Esophagus muscularis mucosa (tissue), 4 donors: ENCODE measurements around the gene GRK5. TPM values are rescaled to one million over a fixed set of nuclear protein-coding genes. Genes with fewer than 3 reads are reported as not detected.

ENCODE experiments used
- DNase-seq: peaks from one replicate; pipeline ENCODE4 v3.0.0-alpha.2; 2017; ENCODE audit errors: extremely low spot score
- H3K27ac ChIP-seq, 4 donors: fragments of 200-600 bp; sonication (generic); replicated peaks in 1 of 4; 1 replicate in 3 of 4; 2 replicates in 1 of 4; pipeline ENCODE4 v1.5.1; 2016 to 2019; ENCODE audit warnings: mild to moderate bottlenecking in 1 of 4
- H3K27me3 ChIP-seq, 4 donors: fragments of 200-600 bp; sonication (generic); one replicate each; pipeline versions ENCODE4 v1.5.1 to v1.6.0; 2016 to 2019
- H3K36me3 ChIP-seq, 4 donors: fragments of 200-600 bp; sonication (generic); one replicate each; pipeline ENCODE4 v1.5.1; 2016 to 2019
- H3K4me1 ChIP-seq, 4 donors: fragments of 200-600 bp; sonication (generic); one replicate each; pipeline ENCODE4 v1.5.1; 2016 to 2019
- H3K4me3 ChIP-seq, 4 donors: fragments of 200-600 bp; sonication (generic); 1 replicate in 2 of 4; 2 replicates in 2 of 4; pipeline ENCODE4 v1.5.1; 2016 to 2019; ENCODE audit warnings: mild to moderate bottlenecking in 4 of 4, moderate library complexity in 1 of 4
- H3K9me3 ChIP-seq, 4 donors: fragments of 200-600 bp; sonication (generic); 1 replicate in 3 of 4; 2 replicates in 1 of 4; pipeline ENCODE4 v1.5.1; 2016 to 2019
- CTCF ChIP-seq, 3 experiments: fragments of 200-600 bp in 2 of 3; fragments of 450-650 bp in 1 of 3; sonication (generic) in 2 of 3; IDR thresholded peaks; one replicate each; pipeline ENCODE4 v1.5.1; 2017 to 2019; ENCODE audit warnings: antibody characterized with exemption in 3 of 3, mild to moderate bottlenecking in 2 of 3, moderate library complexity in 1 of 3
- EP300 ChIP-seq: sonication (generic); formaldehyde crosslinking; IDR thresholded peaks from one replicate; pipeline ENCODE4 v1.6.1; 2017; ENCODE audit warnings: antibody characterized with exemption
- POLR2A ChIP-seq: fragments of 450-650 bp; IDR thresholded peaks from one replicate; pipeline ENCODE4 v1.6.1; 2017; ENCODE audit warnings: antibody characterized with exemption, moderate library complexity, mild to moderate bottlenecking, low read depth
- POLR2AphosphoS5 ChIP-seq, 2 donors: sonication (generic); formaldehyde crosslinking; IDR thresholded peaks; one replicate each; pipeline ENCODE4 v1.6.1; 2017; ENCODE audit warnings: antibody characterized with exemption in 2 of 2
- WGBS: methylation state at CpG from one replicate; pipeline ENCODE4 v1.1.5; 2018; 5-methylcytosine and 5-hydroxymethylcytosine counted together
- intact Hi-C: fragments of 100-400 bp; cut with DNase I; formaldehyde crosslinking; loops from one replicate; pipeline ENCODE4 v1.15.1; 2023
- total RNA-seq, 4 donors: library from RNA; depleted of rRNA; stranded (reverse); fragments of >200 nt; gene quantifications; one replicate each; pipeline versions ENCODE4 v1.1.0 to v1.2.1, GENCODE V29; 2016

GRK5 gene
- total RNA-seq, 4 donors from 2014 or later, result 39.6 to 64.4 (median 50.7) TPM

- 71% methylated on average over 13 of the region's 15 CpGs for WGBS
- intact Hi-C loops, result no loop called here
- Histone ChIP-seq H3K27me3 (no peaks in the 10 kb centered on the region), H3K27ac (peak overlapping the region; percentile 38 to 68 (median 57)), H3K4me1 (peaks cover 49 to 59% (median 56%) of the 10 kb centered on the region in 4 donors), H3K4me3 (no peak overlapping the region), H3K36me3 (peaks cover 0 to 7% (median 0%) of the 10 kb centered on the region in 4 donors), H3K9me3 (peaks cover 0 to 8% (median 0%) of the 10 kb centered on the region in 4 donors)
- TF ChIP-seq POLR2A, result no peak
- TF ChIP-seq EP300, result no peak
- TF ChIP-seq CTCF (IDR thresholded peaks at IDR 0.05), result peak in 1 of 3 experiments; percentile 10
- TF ChIP-seq POLR2AphosphoS5 (IDR thresholded peaks at IDR 0.05), result peak in 1 of 2 donors; percentile 38
- DNase-seq, result no peak
Observed at GRCh38 chr10:119348516-119349240, 141.3 kb downstream of the GRK5 start.

- no CpG with 5 or more reads among the region's 5 CpGs for WGBS
- peak overlapping the region; percentile 38 to 68 (median 57) for H3K27ac ChIP-seq
- intact Hi-C loops, result no loop called here
- no peaks in the 10 kb centered on the region for H3K27me3 ChIP-seq
- H3K36me3 ChIP-seq, result peaks cover 0 to 7% (median 0%) of the 10 kb centered on the region in 4 donors
- TF ChIP-seq POLR2AphosphoS5 (IDR thresholded peaks at IDR 0.05) (no peak), POLR2A (no peak), CTCF (IDR thresholded peaks at IDR 0.05) (no peak), EP300 (no peak)
- H3K4me1 ChIP-seq, result peaks cover 49 to 60% (median 56%) of the 10 kb centered on the region in 4 donors
- peaks cover 0 to 8% (median 0%) of the 10 kb centered on the region in 4 donors for H3K9me3 ChIP-seq
- no peak overlapping the region for H3K4me3 ChIP-seq
- DNase-seq, result no peak
Observed at GRCh38 chr10:119349341-119349740, 142.0 kb downstream of the GRK5 start.

GRCh38 chr10:119349937-119350501 is 142.6 kb downstream of the GRK5 start:
- no peak for DNase-seq
- no peak overlapping the region for H3K4me3 ChIP-seq
- no peaks in the 10 kb centered on the region for H3K27me3 ChIP-seq
- intact Hi-C loops, result no loop called here
- H3K27ac ChIP-seq, result peak overlapping the region; percentile 38 to 68 (median 57)
- 85% methylated on average over 9 of the region's 9 CpGs for WGBS
- peaks cover 0 to 8% (median 0%) of the 10 kb centered on the region in 4 donors for H3K9me3 ChIP-seq
- H3K36me3 ChIP-seq, result peaks cover 0 to 7% (median 0%) of the 10 kb centered on the region in 4 donors
- TF ChIP-seq EP300 (no peak), CTCF (IDR thresholded peaks at IDR 0.05) (no peak), POLR2AphosphoS5 (IDR thresholded peaks at IDR 0.05) (no peak), POLR2A (no peak)
- peaks cover 49 to 60% (median 56%) of the 10 kb centered on the region in 4 donors for H3K4me1 ChIP-seq

- 46% methylated on average over 8 of the region's 8 CpGs for WGBS
- Histone ChIP-seq H3K27ac (peak overlapping the region; percentile 48 to 68 (median 57)), H3K4me1 (peaks cover 49 to 60% (median 56%) of the 10 kb centered on the region in 4 donors)
Observed at GRCh38 chr10:119350502-119351097, 143.2 kb downstream of the GRK5 start.

More at GRCh38 chr10:119350502-119351097, 143.2 kb downstream of the GRK5 start:
- DNase-seq, result no peak
- Histone ChIP-seq H3K9me3 (peaks cover 0 to 8% (median 0%) of the 10 kb centered on the region in 4 donors), H3K4me3 (no peak overlapping the region), H3K36me3 (peaks cover 0 to 7% (median 0%) of the 10 kb centered on the region in 4 donors), H3K27me3 (no peaks in the 10 kb centered on the region)
- no peak for TF ChIP-seq POLR2A
- no peak for TF ChIP-seq CTCF (IDR thresholded peaks at IDR 0.05)
- TF ChIP-seq POLR2AphosphoS5 (IDR thresholded peaks at IDR 0.05), result no peak
- TF ChIP-seq EP300, result no peak
- intact Hi-C loops, result no loop called here
